Measurements from ENCODE around the gene HOATZ.

Gene HOATZ

DNA sequence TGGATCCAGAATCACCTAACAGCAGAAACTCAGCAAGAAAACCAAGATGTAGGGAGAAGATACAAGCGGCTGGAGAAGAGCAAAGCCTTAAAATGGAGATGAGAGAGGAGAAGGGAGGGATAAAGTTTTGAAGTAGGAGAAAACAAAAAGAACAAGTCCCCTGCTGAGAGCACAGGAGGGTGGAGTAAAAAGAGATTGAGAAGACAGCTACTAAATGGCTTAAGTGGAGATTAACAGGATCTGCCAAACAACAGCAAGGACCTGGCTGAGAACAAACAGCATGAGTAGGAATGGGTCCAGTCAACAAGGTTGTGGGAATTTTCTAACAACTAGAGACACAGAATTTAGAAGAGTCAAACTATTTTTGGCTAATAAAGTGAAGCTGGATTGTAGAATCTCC, 20.5 kb upstream of the HOATZ start:
- Histone ChIP-seq H3K4me3 (ENCODE audit: low read length) (no peak overlapping the region), H3K27me3 (ENCODE audit: control insufficient read depth, insufficient read depth, low read length) (no peaks in the 10 kb centered on the region), H3K9me3 (replicated peaks; ENCODE audit: low read length) (no peaks in the 10 kb centered on the region), H3K4me2 (ENCODE audit: low read length) (no peak overlapping the region), H3K36me3 (ENCODE audit: insufficient read depth, low read length) (no peaks in the 10 kb centered on the region), H3K4me1 (ENCODE audit: control insufficient read depth, insufficient read depth, low read length) (no peaks in the 10 kb centered on the region), H3K9ac (ENCODE audit: low read depth, low read length) (no peak overlapping the region)

DNA sequence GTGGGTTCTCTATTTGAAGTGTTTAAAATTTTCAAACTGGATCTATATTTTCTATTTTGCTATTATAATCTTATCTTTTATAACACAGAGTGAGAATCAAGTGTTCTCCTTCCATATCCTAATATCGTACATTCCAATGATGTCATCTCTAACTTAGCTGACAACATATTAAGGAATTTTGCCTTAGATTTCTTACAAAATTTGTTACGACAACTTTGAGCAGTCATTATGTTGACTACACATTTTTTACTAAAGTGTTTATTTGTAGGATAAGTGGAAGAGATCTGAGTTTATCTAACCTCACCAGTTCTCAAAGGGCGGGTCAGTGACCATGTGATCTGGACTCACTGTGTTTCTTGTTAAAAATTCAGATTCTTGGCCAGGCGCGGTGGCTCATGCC, 15.1 kb upstream of the HOATZ start:
- Histone ChIP-seq H3K9ac (ENCODE audit: low read depth, low read length) (no peak overlapping the region), H3K36me3 (ENCODE audit: insufficient read depth, low read length) (no peaks in the 10 kb centered on the region), H3K4me2 (ENCODE audit: low read length) (no peak overlapping the region), H3K4me3 (ENCODE audit: low read length) (no peak overlapping the region), H3K27me3 (ENCODE audit: control insufficient read depth, insufficient read depth, low read length) (no peaks in the 10 kb centered on the region), H3K4me1 (ENCODE audit: control insufficient read depth, insufficient read depth, low read length) (no peaks in the 10 kb centered on the region), H3K9me3 (replicated peaks; ENCODE audit: low read length) (no peaks in the 10 kb centered on the region)

DNA sequence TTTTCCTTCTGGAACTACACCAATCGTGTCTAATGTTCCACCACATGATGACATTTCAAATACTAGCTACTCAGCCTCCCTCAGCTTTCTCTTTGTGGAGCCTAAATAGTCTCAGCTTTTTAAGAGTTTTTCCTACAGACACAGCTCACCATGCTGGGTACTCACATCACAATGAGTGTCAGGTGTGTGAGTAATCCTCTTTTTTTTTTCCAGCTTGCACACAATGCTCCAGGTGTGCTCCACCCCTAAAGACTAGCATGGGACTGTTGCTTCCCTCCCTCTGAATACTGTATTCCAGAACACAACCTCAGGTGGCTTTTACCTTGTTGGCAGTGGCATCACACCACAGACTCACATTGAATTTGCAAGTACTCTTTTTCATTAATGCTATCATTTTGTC, 14.1 kb upstream of the HOATZ start:
- H3K27me3 ChIP-seq (ENCODE audit: control insufficient read depth, insufficient read depth, low read length), result no peaks in the 10 kb centered on the region

DNA sequence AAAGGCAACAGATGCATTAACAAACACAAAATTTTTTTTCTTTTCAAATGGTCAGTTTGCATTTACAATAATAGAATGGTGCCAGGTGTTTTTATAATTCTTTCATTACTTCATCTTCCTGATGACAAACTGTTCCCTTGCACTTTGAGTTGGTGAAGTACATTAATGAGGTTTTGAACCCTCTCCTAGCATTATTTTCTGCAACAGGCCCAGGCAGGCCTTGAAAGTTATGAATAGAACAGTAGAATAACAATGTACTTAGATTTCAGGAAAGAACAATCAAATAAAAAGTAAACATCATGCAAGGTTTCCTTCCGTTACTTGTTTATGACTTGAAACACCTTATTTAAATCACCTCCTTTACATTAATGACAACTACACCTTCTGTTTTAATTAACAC, 12.0 kb upstream of the HOATZ start:
- Histone ChIP-seq H3K4me1 (ENCODE audit: control insufficient read depth, insufficient read depth, low read length) (no peaks in the 10 kb centered on the region), H3K9ac (ENCODE audit: low read depth, low read length) (no peak overlapping the region), H3K9me3 (replicated peaks; ENCODE audit: low read length) (no peaks in the 10 kb centered on the region), H3K27me3 (ENCODE audit: control insufficient read depth, insufficient read depth, low read length) (no peaks in the 10 kb centered on the region), H3K36me3 (ENCODE audit: insufficient read depth, low read length) (no peaks in the 10 kb centered on the region), H3K4me3 (ENCODE audit: low read length) (no peak overlapping the region), H3K4me2 (ENCODE audit: low read length) (no peak overlapping the region)

More for the DNA sequence above, 14.1 kb upstream of the HOATZ start:
- H3K9me3 ChIP-seq (replicated peaks; ENCODE audit: low read length), result no peaks in the 10 kb centered on the region
- H3K9ac ChIP-seq (ENCODE audit: low read depth, low read length), result no peak overlapping the region
- no peaks in the 10 kb centered on the region for H3K4me1 ChIP-seq (ENCODE audit: control insufficient read depth, insufficient read depth, low read length)
- H3K4me2 ChIP-seq (ENCODE audit: low read length), result no peak overlapping the region
- H3K36me3 ChIP-seq (ENCODE audit: insufficient read depth, low read length), result no peaks in the 10 kb centered on the region
- no peak overlapping the region for H3K4me3 ChIP-seq (ENCODE audit: low read length)

DNA sequence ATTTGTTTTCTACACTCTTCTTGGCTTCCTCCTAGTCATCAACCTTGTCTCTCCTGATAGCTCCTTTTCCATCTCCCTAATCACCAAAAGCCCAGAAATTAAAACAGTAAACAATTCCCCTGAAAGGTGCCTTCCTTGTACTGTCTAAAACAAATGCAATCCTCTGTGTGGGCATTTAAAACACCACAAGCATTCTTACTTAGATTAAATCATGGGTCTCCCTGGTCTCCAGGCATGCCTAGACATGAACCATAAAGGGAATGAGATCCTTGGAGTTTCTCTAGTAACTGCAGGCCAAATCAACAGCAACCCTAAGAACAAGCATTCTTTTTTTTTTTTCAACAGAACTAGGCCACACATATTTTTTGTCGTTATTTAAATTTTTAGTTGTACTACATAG, 4.3 kb upstream of the HOATZ start:
- Histone ChIP-seq H3K9me3 (replicated peaks; ENCODE audit: low read length) (no peaks in the 10 kb centered on the region), H3K9ac (ENCODE audit: low read depth, low read length) (no peak overlapping the region), H3K4me3 (ENCODE audit: low read length) (no peak overlapping the region), H3K36me3 (ENCODE audit: insufficient read depth, low read length) (no peaks in the 10 kb centered on the region), H3K4me1 (ENCODE audit: control insufficient read depth, insufficient read depth, low read length) (peaks cover 11% of the 10 kb centered on the region), H3K27me3 (ENCODE audit: control insufficient read depth, insufficient read depth, low read length) (no peaks in the 10 kb centered on the region), H3K4me2 (ENCODE audit: low read length) (no peak overlapping the region)

DNA sequence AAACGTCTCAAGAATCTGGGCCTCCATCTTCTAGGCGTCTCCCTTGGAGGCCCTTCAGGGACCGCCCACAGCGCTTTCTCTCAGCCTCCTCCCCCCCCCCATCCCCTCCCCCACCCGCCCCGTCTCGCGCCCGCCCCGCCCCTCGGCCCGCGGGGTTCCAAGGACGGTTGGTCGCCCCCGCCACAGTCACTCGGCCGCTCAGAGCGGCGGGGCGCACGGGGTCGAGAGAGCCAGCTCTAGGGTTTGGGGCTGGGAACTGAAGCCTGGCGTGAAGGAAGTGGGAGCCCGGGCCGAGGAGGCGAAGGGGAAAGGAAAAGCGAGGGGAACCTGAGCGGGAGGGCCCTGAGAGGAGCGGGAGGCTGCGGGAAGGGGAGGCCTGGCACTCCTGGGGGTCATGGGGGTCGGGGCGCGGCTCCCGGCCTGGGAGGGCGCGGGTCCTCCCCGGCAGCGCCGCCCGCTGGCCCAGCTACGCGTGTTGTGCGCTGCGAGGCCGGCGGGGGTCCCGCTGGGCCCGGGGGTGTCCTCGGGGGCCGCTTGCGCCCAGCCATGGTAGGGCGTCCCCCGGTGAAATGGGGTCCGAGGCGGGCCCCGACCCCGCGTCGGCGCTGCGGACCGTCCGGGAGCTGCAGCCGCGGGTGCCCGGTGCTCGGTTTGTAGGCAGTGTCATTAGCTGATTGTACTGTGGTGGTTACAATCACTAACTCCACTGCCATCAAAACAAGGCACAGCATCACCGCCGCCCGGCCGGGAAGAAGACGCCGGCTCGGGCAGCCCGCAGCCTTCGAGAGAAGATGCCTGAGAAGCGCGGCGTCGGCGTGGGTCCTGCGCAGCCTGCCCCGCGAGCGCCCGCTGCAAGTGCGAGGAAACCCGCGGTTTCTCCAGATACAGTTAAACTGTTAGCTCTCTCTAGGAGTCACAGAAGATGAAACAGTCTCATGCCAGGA, 2.0 kb upstream of the HOATZ start, which contains the start of gene BTG4:
Gene BTG4, minus strand, starts transcription at position 91 of the 944 bp plus-strand sequence. CDS start 13,610 bp downstream, outside the sequence.
- H3K4me2 ChIP-seq (ENCODE audit: low read length), result peak within 1 kb of the TSS; percentile 90
- peak within 1 kb of the TSS; percentile 69 for H3K4me3 ChIP-seq (ENCODE audit: low read length)
- no peaks in the 10 kb centered on the region for H3K36me3 ChIP-seq (ENCODE audit: insufficient read depth, low read length)
- peaks cover 11% of the 10 kb centered on the region for H3K4me1 ChIP-seq (ENCODE audit: control insufficient read depth, insufficient read depth, low read length)
- no peaks in the 10 kb centered on the region for H3K27me3 ChIP-seq (ENCODE audit: control insufficient read depth, insufficient read depth, low read length)
- peak within 1 kb of the TSS; percentile 70 for H3K9ac ChIP-seq (ENCODE audit: low read depth, low read length)
- no peaks in the 10 kb centered on the region for H3K9me3 ChIP-seq (replicated peaks; ENCODE audit: low read length)

DNA sequence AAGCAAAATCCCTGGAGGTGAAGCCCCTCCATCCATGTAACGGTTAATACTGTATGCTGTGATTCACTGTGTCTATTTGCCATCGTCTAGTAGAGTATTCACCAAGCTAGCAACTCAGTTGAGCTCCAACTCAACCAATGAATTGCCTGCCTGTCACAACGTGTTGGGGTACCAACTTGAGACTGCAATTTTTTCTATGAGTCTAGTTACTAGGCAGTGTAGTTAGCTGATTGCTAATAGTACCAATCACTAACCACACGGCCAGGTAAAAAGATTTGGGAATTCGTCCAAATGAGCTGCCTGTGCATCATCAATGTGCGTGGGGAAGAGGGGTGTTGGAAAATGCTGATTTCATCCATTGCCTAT, 1.4 kb upstream of the HOATZ start:
- peak overlapping the region; percentile 70 for H3K9ac ChIP-seq (ENCODE audit: low read depth, low read length)
- H3K4me1 ChIP-seq (ENCODE audit: control insufficient read depth, insufficient read depth, low read length), result peaks cover 11% of the 10 kb centered on the region
- no peaks in the 10 kb centered on the region for H3K27me3 ChIP-seq (ENCODE audit: control insufficient read depth, insufficient read depth, low read length)
- no peaks in the 10 kb centered on the region for H3K36me3 ChIP-seq (ENCODE audit: insufficient read depth, low read length)
- peak overlapping the region; percentile 69 for H3K4me3 ChIP-seq (ENCODE audit: low read length)
- H3K9me3 ChIP-seq (replicated peaks; ENCODE audit: low read length), result no peaks in the 10 kb centered on the region
- peak overlapping the region; percentile 90 for H3K4me2 ChIP-seq (ENCODE audit: low read length)

DNA sequence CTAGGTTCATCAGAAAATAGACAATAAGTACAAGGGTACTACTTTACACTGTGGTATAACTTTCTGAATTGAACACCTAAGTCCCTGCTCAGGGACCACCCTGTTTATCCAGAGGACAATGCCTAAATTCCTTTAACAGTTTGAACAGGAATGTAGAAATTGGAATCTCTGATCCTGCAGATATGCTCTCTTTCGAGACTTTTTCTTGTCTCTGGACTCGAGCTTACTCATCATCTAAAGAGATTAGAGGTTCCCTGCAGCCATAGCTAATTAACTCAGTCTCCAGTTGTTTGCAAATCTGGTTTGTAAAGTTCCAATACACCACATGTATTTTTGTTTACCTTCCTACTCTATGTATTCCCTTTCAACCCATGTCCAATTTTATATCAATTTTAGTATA, 1.0 kb downstream of the HOATZ start:
- Histone ChIP-seq H3K36me3 (ENCODE audit: insufficient read depth, low read length) (no peaks in the 10 kb centered on the region), H3K27me3 (ENCODE audit: control insufficient read depth, insufficient read depth, low read length) (no peaks in the 10 kb centered on the region), H3K4me2 (ENCODE audit: low read length) (no peak overlapping the region), H3K9ac (ENCODE audit: low read depth, low read length) (no peak overlapping the region), H3K9me3 (replicated peaks; ENCODE audit: low read length) (no peaks in the 10 kb centered on the region), H3K4me1 (ENCODE audit: control insufficient read depth, insufficient read depth, low read length) (peaks cover 14% of the 10 kb centered on the region), H3K4me3 (ENCODE audit: low read length) (no peak overlapping the region)

DNA sequence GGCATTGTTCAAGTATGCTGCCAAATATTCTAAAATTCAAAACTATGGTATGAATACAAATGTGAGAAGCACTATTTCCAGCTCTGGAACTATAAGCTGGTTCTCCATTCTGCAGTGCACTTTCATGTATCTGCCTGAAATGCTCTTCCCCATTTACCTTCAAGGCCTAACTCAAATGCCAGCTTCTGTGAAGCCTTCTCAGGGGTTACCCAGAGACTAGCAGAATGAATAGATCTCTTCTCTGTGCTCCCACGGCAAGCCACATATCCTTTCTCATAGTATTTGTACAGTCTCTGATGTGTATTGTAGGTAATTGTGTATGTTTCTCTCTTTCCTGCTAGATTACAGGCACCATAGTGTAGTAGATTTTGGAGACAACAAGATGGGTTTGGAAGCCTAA, 4.1 kb downstream of the HOATZ start:
- H3K9me3 ChIP-seq (replicated peaks; ENCODE audit: low read length), result no peaks in the 10 kb centered on the region
- H3K9ac ChIP-seq (ENCODE audit: low read depth, low read length), result no peak overlapping the region
- no peak overlapping the region for H3K4me3 ChIP-seq (ENCODE audit: low read length)
- no peak overlapping the region for H3K4me2 ChIP-seq (ENCODE audit: low read length)
- no peaks in the 10 kb centered on the region for H3K36me3 ChIP-seq (ENCODE audit: insufficient read depth, low read length)
- no peaks in the 10 kb centered on the region for H3K27me3 ChIP-seq (ENCODE audit: control insufficient read depth, insufficient read depth, low read length)
- H3K4me1 ChIP-seq (ENCODE audit: control insufficient read depth, insufficient read depth, low read length), result peaks cover 15% of the 10 kb centered on the region

DNA sequence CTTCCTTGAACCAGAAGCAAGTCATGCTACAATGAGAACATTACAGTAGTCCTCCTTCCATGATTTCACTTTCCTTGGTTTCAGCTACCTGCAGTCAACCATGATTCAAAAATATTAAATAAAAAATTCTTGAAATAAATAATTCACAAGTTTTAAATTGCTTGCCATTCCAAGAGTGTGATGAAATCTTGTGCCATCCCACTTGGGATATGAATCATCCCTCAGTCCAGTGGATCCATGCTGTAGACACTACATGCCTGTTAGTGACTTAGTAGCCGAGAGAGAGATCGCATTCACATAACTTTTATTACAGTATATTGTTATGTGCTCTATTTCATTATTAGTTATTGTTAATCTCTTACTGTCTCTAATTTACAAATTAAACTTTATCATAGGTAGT, 6.0 kb downstream of the HOATZ start:
- H3K4me3 ChIP-seq (ENCODE audit: low read length), result no peak overlapping the region
- no peaks in the 10 kb centered on the region for H3K36me3 ChIP-seq (ENCODE audit: insufficient read depth, low read length)
- no peaks in the 10 kb centered on the region for H3K27me3 ChIP-seq (ENCODE audit: control insufficient read depth, insufficient read depth, low read length)
- peaks cover 15% of the 10 kb centered on the region for H3K4me1 ChIP-seq (ENCODE audit: control insufficient read depth, insufficient read depth, low read length)
- no peak overlapping the region for H3K9ac ChIP-seq (ENCODE audit: low read depth, low read length)
- no peaks in the 10 kb centered on the region for H3K9me3 ChIP-seq (replicated peaks; ENCODE audit: low read length)
- H3K4me2 ChIP-seq (ENCODE audit: low read length), result no peak overlapping the region

DNA sequence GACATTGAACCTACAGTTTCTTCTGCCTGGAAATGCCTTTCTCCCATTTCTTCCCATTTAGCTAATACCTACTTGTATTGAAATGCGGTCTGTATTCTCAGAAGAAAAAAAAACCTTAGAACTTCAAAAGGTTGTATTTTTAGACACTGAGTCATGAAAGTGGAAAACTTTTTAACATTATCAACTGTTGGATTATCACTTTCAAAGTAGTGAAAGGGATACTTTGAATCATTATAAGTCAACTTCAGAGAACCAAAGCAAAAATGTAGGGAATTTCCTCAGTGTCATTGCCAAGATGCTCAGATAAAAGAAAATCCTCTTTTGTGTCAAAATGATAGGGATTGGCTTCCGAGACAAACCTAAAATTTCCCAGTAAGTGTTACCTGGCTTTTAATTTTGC, 6.6 kb downstream of the HOATZ start:
- no peaks in the 10 kb centered on the region for H3K27me3 ChIP-seq (ENCODE audit: control insufficient read depth, insufficient read depth, low read length)
- no peaks in the 10 kb centered on the region for H3K36me3 ChIP-seq (ENCODE audit: insufficient read depth, low read length)
- peaks cover 20% of the 10 kb centered on the region for H3K4me1 ChIP-seq (ENCODE audit: control insufficient read depth, insufficient read depth, low read length)

DNA sequence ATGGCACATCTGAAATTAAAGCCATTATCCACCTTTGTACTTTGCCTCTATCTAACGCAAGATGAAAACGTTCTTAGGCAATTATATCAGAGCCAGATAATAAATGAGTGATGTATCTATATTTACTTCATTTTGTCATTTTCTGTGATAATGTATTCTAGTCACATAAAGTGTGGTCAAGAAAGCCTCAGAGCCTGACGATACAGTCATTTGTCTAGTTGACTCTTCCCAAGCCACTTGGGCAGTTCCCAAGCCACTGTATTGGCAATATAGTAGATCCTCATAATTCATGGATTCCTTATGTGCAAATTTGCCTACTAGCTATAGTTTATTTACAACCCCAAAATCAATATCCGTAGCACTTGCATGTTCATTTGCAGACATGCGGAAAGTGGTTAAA, 7.8 kb downstream of the HOATZ start:
- H3K9me3 ChIP-seq (replicated peaks; ENCODE audit: low read length), result no peaks in the 10 kb centered on the region
- H3K4me3 ChIP-seq (ENCODE audit: low read length), result no peak overlapping the region
- no peaks in the 10 kb centered on the region for H3K27me3 ChIP-seq (ENCODE audit: control insufficient read depth, insufficient read depth, low read length)

More for the DNA sequence above, 6.6 kb downstream of the HOATZ start:
- peak overlapping the region; percentile 17 for H3K4me3 ChIP-seq (ENCODE audit: low read length)
- H3K9ac ChIP-seq (ENCODE audit: low read depth, low read length), result no peak overlapping the region
- H3K4me2 ChIP-seq (ENCODE audit: low read length), result no peak overlapping the region
- no peaks in the 10 kb centered on the region for H3K9me3 ChIP-seq (replicated peaks; ENCODE audit: low read length)

More for the DNA sequence above, 7.8 kb downstream of the HOATZ start:
- H3K36me3 ChIP-seq (ENCODE audit: insufficient read depth, low read length), result no peaks in the 10 kb centered on the region
- H3K4me2 ChIP-seq (ENCODE audit: low read length), result no peak overlapping the region
- H3K9ac ChIP-seq (ENCODE audit: low read depth, low read length), result no peak overlapping the region
- H3K4me1 ChIP-seq (ENCODE audit: control insufficient read depth, insufficient read depth, low read length), result peaks cover 31% of the 10 kb centered on the region
